ENCODE results near the gene CCDC28B. TPM values are rescaled to one million over a fixed set of nuclear protein-coding genes. Genes with fewer than 3 reads are reported as not detected.
"Not testable (repeated sequence)": the region's sequence is repeated elsewhere in the genome, so short reads cannot be mapped to it uniquely, and the experiment has no call there.

CCDC28B gene
- total RNA-seq, 1 experiment from 2014 or later: 15.6 TPM

DNA sequence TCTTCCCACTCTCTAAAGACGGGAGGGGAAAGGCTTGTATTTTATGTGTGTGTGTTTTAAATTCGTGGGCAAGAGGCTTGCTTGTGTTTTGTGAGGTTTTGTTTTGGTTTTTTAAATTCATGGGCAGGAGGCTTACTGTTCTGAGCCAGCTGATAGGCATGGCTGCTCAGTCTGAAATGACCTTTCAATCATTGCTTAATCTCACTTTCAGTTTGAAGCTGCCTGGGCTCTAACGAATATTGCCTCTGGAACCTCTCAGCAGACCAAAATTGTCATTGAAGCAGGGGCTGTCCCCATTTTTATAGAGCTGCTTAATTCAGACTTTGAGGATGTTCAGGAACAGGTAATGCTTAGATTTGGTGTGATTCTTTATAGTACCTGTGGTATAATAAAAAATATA is 41.2 kb upstream of the CCDC28B start:
- CTCF ChIA-PET: no interaction called here
- H3K36me3 ChIP-seq (ENCODE audit: insufficient read depth, low read length, poor library complexity, severe bottlenecking): peaks cover 72% of the 10 kb centered on the region
- no peak for DNase-seq (ENCODE audit: low spot score)
- no peak overlapping the region for H3K4me3 ChIP-seq (ENCODE audit: low read depth, low read length, poor library complexity, severe bottlenecking)
- no peaks in the 10 kb centered on the region for H3K9me3 ChIP-seq (ENCODE audit: low read depth, low read length, poor library complexity, severe bottlenecking)
- H3K27me3 ChIP-seq (replicated peaks; ENCODE audit: insufficient read depth, low read depth, low read length, poor library complexity): no peaks in the 10 kb centered on the region
- TF ChIP-seq, protein P1, sequence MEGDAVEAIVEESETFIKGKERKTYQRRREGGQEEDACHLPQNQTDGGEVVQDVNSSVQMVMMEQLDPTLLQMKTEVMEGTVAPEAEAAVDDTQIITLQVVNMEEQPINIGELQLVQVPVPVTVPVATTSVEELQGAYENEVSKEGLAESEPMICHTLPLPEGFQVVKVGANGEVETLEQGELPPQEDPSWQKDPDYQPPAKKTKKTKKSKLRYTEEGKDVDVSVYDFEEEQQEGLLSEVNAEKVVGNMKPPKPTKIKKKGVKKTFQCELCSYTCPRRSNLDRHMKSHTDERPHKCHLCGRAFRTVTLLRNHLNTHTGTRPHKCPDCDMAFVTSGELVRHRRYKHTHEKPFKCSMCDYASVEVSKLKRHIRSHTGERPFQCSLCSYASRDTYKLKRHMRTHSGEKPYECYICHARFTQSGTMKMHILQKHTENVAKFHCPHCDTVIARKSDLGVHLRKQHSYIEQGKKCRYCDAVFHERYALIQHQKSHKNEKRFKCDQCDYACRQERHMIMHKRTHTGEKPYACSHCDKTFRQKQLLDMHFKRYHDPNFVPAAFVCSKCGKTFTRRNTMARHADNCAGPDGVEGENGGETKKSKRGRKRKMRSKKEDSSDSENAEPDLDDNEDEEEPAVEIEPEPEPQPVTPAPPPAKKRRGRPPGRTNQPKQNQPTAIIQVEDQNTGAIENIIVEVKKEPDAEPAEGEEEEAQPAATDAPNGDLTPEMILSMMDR (conservative IDR thresholded peaks at IDR 0.05; ENCODE audit: low read depth, low read length): no peak
- TF ChIP-seq EZH2 (IDR thresholded peaks at IDR 0.05; ENCODE audit: borderline replicate concordance, low read depth, low read length, poor library complexity, severe bottlenecking): no peak
- POLR2A ChIA-PET (ENCODE audit: low non-redundant PET): no interaction called here
- no TSS peak for BruUV-seq (replicated peaks)
- no peaks in the 10 kb centered on the region for H3K4me1 ChIP-seq (ENCODE audit: insufficient read depth, low read length, poor library complexity, severe bottlenecking)
- intact Hi-C loops (cut with micrococcal nuclease; ENCODE audit: unreplicated experiment): no loop called here
- H3K27ac ChIP-seq (ENCODE audit: low read depth, low read length, poor library complexity, severe bottlenecking): no peak overlapping the region

DNA sequence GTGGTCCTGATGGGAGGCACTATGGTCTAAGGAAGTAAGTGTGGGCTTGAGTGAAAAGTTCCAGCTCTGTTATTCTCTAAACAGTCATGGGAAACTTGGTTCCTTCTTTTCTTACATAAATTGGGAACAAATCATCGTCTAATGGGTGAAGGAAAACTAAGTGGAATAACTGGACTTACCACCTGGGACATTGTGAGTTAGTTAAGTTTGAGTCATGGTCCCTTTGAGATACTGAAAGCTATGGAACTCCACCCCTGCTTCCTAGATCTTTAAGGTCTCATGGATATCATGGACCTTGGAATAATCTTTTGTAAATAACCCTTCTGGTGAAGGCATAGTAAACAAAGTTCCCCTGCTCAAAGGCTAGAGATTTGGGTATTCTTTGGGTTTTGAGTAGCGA is 37.0 kb upstream of the CCDC28B start:
- no TSS peak for BruUV-seq (replicated peaks)
- no peak for DNase-seq (ENCODE audit: low spot score)
- H3K4me1 ChIP-seq (ENCODE audit: insufficient read depth, low read length, poor library complexity, severe bottlenecking): no peaks in the 10 kb centered on the region
- H3K9me3 ChIP-seq (ENCODE audit: low read depth, low read length, poor library complexity, severe bottlenecking): no peaks in the 10 kb centered on the region
- CTCF ChIA-PET: no interaction called here
- no peaks in the 10 kb centered on the region for H3K27me3 ChIP-seq (replicated peaks; ENCODE audit: insufficient read depth, low read depth, low read length, poor library complexity)
- POLR2A ChIA-PET (ENCODE audit: low non-redundant PET): no interaction called here
- TF ChIP-seq, protein P1 (conservative IDR thresholded peaks at IDR 0.05; ENCODE audit: low read depth, low read length): no peak
- no peak for TF ChIP-seq EZH2 (IDR thresholded peaks at IDR 0.05; ENCODE audit: borderline replicate concordance, low read depth, low read length, poor library complexity, severe bottlenecking)
- intact Hi-C loops (cut with micrococcal nuclease; ENCODE audit: unreplicated experiment): no loop called here
- H3K36me3 ChIP-seq (ENCODE audit: insufficient read depth, low read length, poor library complexity, severe bottlenecking): peaks cover 65% of the 10 kb centered on the region
- no peak overlapping the region for H3K27ac ChIP-seq (ENCODE audit: low read depth, low read length, poor library complexity, severe bottlenecking)
- no peak overlapping the region for H3K4me3 ChIP-seq (ENCODE audit: low read depth, low read length, poor library complexity, severe bottlenecking)

DNA sequence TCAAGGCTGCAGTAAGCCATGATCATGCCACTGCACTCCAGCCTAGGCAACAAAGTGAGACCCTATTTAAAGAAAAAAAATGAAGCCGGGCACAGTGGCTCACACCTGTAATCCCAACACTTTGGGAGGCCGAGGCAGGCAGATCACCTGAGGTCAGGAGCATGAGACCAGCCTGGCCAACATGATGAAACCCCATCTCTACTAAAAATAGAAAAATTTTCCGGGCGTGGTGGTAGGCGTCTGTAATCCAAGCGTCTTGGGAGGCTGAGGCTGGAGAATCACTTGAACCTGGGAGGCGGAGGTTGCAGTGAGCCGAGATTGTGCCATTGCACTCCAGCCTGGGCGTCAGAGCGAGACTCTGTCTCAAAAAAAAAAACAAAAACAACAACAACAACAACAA is 34.8 kb upstream of the CCDC28B start:
- H3K27ac ChIP-seq (ENCODE audit: low read depth, low read length, poor library complexity, severe bottlenecking); intact Hi-C loops (cut with micrococcal nuclease; ENCODE audit: unreplicated experiment); H3K27me3 ChIP-seq (replicated peaks; ENCODE audit: insufficient read depth, low read depth, low read length, poor library complexity); DNase-seq (ENCODE audit: low spot score); H3K9me3 ChIP-seq (ENCODE audit: low read depth, low read length, poor library complexity, severe bottlenecking); H3K4me1 ChIP-seq (ENCODE audit: insufficient read depth, low read length, poor library complexity, severe bottlenecking); H3K4me3 ChIP-seq (ENCODE audit: low read depth, low read length, poor library complexity, severe bottlenecking); CTCF ChIA-PET; BruUV-seq (replicated peaks); POLR2A ChIA-PET (ENCODE audit: low non-redundant PET): not testable (repeated sequence)
- H3K36me3 ChIP-seq (ENCODE audit: insufficient read depth, low read length, poor library complexity, severe bottlenecking): peaks cover 62% of the 10 kb centered on the region

- intact Hi-C loops (cut with micrococcal nuclease; ENCODE audit: unreplicated experiment): no loop called here
- Histone ChIP-seq H3K27me3 (replicated peaks; ENCODE audit: insufficient read depth, low read depth, low read length, poor library complexity) (no peaks in the 10 kb centered on the region), H3K4me3 (ENCODE audit: low read depth, low read length, poor library complexity, severe bottlenecking) (no peak overlapping the region), H3K27ac (ENCODE audit: low read depth, low read length, poor library complexity, severe bottlenecking) (no peak overlapping the region), H3K9me3 (ENCODE audit: low read depth, low read length, poor library complexity, severe bottlenecking) (no peaks in the 10 kb centered on the region), H3K4me1 (ENCODE audit: insufficient read depth, low read length, poor library complexity, severe bottlenecking) (no peaks in the 10 kb centered on the region), H3K36me3 (ENCODE audit: insufficient read depth, low read length, poor library complexity, severe bottlenecking) (peaks cover 50% of the 10 kb centered on the region)
- ChIA-PET CTCF (no interaction called here), POLR2A (ENCODE audit: low non-redundant PET) (no interaction called here)
- no peak for DNase-seq (ENCODE audit: low spot score)
- BruUV-seq (replicated peaks): no TSS peak
- TF ChIP-seq EZH2 (IDR thresholded peaks at IDR 0.05; ENCODE audit: borderline replicate concordance, low read depth, low read length, poor library complexity, severe bottlenecking): no peak
- TF ChIP-seq, protein P1 (conservative IDR thresholded peaks at IDR 0.05; ENCODE audit: low read depth, low read length): no peak
Observed at GRCh38 chr1:32170991-32171390, 29.4 kb upstream of the CCDC28B start.
